ENCODE data around the gene SCLT1.

- no peak for TF ChIP-seq CTCF (IDR thresholded peaks at IDR 0.05)
- TF ChIP-seq POLR2A (IDR thresholded peaks at IDR 0.05), result no peak
Measured at GRCh38 chr4:128974136-128974581, 119.2 kb downstream of the SCLT1 start.
